GM21529 (cell line): ENCODE measurements around the gene CRB1.

Experiments
- ATAC-seq: cut with Tn5 transposase; IDR thresholded peaks from one replicate; pipeline ENCODE4 v1.9.1; 2021; ENCODE audit not compliant: unreplicated experiment

Gene CRB1

GRCh38 chr1:197268012-197268411 is at the start of gene CRB1:
Gene CRB1, plus strand, starts transcription at chr1:197268252. Its CDS starts 161 bp downstream, at chr1:197268413.
- no peak for ATAC-seq

DNA sequence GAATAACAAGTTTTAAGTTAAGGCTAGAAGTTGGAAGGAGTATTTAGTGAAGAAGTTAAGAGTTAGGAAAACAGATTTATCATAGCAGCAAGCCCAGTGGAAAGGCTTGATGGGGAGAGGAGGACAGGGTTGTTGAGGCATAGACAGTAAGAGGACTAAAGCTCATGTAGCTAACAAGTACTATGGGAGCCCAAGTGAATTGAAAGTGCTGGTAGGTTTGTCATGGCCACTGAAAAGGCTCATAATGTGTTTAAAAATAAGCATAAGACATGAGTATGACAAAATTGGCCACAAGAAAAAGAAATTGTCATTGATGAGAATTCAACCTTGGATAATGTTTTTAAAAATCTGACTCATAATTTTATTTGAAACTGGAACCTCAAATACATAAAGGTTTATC is 49.2 kb upstream of the CRB1 start:
- ATAC-seq, result no peak

- ATAC-seq, result no peak
These were observed 45.9 kb upstream of the CRB1 start for GRCh38 chr1:197222025-197222685.

- no peak for ATAC-seq
These were observed 45.3 kb upstream of the CRB1 start for GRCh38 chr1:197222780-197223179.

DNA sequence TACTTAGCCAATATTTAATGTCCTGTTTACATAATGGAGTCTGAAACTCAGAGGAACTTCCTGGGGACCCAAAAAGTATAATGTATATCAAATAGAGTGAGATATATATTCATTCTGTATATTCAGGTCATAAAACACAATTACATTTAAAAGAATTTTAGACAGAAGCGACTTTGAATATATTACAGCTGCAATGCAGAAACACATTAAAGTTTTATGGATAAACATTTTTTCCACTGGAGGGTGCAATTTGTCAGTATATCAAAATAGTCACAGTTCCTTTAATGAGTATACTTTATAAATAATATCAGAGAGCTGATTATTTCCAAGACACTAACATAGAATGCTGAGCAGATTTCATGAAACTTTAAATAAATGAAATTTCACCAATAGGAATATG is 43.9 kb upstream of the CRB1 start:
- no peak for ATAC-seq

- no peak for ATAC-seq
These were observed 42.4 kb upstream of the CRB1 start for GRCh38 chr1:197225611-197226010.

GRCh38 chr1:197234581-197234980 is 33.5 kb upstream of the CRB1 start:
- ATAC-seq, result no peak

GRCh38 chr1:197235355-197235754 is 32.7 kb upstream of the CRB1 start:
- no peak for ATAC-seq

DNA sequence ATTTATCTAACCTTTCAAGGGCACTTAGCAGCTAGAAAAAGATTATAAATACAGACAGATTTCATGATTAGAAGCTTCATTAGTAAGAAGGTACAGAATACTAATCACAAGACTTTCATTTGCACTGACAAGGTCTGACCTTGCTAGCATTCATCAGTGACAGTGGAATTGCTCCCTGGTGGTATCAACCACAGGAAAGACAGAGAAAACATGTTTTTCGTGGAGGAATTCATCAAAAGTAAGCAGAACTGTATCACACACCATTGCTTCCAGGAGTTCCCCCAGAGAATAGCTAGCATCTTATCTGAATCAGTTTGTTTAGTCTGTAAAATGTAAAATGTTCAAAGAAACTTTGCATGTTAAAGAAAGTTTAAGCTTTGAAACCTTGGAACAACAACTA is 20.6 kb upstream of the CRB1 start:
- ATAC-seq, result no peak

DNA sequence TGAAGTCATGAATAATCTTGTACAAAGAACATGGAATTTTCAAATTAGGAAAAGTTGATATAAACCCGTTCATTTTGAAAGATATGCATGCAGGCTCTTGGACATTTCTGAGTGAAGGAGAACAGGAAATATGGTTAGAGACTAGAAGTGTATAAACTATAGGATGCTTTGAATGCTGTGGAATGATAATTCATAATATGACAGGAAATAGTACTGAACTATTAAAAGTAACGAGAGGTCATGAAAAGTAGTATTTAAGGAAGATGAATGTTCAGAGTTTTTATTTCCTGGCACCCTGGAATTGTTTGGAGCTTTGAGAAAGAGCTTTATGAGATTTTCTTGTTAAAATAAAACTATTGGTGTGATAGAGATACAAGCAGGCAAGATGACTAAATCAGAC is 18.7 kb upstream of the CRB1 start:
- ATAC-seq, result no peak

- ATAC-seq, result no peak
These were observed 17.4 kb upstream of the CRB1 start for GRCh38 chr1:197250616-197251015.

DNA sequence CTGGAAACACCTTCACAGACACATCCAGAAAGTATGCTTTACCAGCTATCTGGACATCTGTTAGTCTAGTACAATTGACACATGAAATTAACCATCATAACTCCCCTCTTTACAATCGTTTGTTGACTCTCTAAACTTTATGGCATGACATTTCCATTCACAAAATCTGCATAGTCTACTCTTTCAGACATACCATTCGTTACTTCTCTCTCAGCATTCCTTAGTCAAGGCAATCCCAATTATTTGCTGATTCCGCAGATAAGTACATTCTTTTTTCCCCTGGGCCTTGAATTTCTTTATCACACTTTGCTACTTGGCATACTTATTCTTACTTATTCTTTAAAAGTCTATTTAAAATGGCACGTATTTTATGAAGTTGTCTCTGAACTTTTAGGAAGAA is 15.1 kb upstream of the CRB1 start:
- no peak for ATAC-seq

- no peak for ATAC-seq
These were observed 13.2 kb upstream of the CRB1 start for GRCh38 chr1:197254866-197255265.

DNA sequence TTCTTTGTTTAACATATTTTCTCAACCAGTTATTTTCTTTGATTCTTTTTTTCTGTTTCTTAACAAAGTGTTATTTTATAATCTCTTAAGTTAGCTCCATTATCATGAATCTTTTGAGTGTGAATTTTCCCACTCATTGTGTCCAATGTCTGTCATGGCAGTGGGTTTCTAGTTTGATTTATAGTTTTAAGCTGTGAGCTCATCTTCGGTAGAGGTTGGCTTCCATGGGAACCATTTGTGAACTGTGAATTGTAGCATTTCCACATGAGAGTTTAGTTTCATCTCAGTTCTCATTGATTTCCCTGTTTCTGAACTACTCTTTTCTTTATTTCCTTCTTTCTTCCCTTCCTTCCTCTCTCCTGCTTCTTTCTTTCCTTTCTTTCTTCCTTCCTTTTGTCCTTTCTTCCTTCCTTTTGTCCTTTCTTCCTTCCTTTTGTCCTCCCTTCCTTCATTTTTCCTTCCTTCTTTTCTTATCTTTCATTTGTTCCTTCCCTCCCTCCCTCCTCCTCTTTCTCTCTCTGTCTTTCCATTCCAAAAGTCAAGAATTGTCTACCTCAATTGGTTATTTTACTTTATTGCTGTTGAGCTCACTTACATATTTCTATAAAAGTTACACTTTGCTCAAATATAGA is 3.0 kb upstream of the CRB1 start:
- ATAC-seq, result no peak

DNA sequence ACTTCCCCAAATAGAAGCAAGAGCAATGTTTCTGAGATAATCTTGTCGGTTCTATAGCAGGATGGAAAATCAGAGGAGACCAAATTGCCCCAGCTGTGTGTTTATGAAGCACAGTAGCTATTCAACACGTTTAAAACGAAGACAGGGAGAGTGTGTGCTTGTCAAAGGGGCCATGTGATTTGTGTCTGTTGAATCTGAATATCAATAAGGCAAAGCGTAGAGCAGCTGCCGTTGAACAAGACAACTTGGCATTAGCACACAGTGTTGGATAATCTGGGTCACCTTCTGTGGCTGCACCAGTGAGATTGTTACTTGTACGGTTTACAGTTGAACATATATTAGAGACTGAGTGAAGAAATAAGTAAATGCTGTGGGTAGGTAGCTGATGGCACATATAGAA is 1.0 kb downstream of the CRB1 start:
- no peak for ATAC-seq

GRCh38 chr1:197272791-197273190 is 4.7 kb downstream of the CRB1 start:
- no peak for ATAC-seq

- no peak for ATAC-seq
These were observed 9.1 kb downstream of the CRB1 start for GRCh38 chr1:197277166-197277565.

DNA sequence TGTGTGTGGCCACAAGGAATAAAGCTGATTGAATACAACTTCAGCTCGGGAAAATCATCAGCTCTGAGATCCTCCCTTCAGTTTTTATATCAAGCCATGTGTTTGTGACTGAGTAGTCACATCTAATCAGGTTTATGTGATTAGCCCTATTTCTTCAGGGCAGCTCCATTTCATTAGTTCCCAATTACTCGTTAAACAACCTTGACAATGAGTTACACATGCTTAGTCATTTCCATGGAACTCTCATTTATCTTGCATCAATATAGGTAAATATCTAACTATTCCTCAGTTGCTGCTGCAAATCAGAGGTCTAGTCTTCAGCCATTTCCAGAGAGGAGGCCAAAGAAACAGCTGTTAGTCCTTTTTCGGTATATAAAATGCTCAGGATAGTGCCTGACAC is 16.3 kb downstream of the CRB1 start:
- ATAC-seq, result no peak

DNA sequence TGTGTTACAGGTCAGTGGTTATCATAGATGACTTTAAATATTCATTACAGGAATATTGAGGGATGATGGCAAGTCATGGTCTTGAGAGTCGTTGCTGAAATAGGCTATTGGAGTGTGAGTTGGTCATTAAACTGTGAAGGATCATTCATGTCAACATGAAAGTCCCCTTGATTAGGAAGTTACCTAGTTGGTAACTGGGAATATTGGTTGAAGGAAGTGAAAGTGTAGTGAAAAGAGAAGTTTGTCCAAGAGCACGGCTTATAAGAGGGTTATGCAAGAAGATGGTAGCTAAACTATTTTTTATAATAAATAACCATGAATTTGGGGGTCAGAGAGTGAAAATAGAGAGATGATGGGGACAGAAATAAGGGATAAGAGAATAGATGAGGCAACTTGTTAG is 16.9 kb downstream of the CRB1 start:
- ATAC-seq, result no peak

DNA sequence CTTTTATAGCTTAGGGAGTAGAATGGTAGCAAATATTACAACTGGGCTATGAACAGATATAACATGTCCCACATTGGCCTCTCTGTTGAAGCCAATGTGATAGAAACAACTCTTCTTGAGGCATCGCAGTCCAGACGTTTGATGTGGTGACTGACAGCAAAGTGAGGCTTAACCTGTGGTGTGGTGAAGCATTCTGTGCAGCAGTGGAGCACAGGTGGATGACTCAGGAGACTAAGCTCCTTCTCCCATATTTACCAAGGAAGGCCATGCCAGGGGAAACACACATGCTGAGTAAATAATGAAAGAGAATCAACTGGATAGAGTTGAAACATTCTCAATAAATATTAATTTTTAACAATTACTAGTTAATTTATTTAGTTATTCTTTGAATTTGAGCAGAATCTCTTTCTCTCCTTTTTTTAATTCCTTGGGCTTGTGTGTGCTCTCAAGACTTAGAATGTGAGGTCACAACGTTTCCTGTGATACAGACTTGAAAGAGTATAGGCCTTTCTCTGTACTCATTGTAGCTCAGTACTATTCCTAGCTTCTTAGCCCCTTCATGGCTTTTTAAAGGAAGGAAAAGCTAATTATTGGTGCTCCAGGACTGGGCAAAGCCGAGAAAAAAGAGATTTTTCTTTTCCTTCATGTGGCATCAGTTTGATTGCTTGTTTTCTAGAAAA is 17.6 kb downstream of the CRB1 start:
- ATAC-seq, result no peak

DNA sequence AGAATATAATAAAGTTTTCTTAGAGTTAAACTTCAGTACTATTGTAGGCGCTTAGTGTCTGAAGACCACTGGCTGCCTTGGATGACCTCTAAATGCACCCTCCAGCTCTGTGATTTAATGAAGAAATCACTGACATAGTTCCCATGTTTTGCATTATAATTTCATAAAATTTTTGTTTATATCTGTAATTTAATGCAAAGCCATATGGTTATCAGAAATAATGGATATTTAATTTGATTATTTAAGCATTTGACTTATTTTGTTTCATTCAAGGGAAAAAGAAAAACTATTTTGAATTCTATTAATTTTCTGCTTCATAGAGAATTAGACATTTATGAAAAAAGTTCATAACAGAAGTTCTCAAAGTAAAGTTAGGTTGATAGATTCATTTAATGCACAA is 18.6 kb downstream of the CRB1 start:
- no peak for ATAC-seq

DNA sequence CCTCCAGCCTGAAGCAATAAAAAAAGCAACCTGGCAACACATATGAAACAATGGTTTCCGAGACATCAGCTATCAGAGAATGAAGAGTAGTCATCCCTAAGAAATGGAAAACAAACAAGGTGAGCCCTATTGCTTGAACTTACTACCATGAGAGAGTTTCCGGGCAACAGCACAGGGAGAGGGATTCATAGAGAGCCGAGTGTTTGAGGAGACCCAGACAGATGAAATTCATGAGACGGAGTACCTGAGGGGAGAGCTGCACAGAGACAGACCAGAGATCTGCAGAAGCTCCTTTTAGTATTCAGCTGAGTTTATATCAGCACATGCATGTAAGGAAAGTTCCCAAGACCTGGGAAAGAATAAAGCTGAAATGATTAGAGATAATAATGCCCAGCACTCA is 19.8 kb downstream of the CRB1 start:
- ATAC-seq, result no peak
